Esophagus squamous epithelium (tissue), 5 donors: Measurements from ENCODE around the gene SPINT2. TPM values are rescaled to one million over a fixed set of nuclear protein-coding genes. Genes with fewer than 3 reads are reported as not detected.
A peak's percentile ranks its signal among the peaks of the same experiment; 100 is the strongest.

Experiments used
- DNase-seq: peaks from one replicate; lab custom pipeline; 2025; lab: John Stamatoyannopoulos, UW
- H3K27ac ChIP-seq, 4 donors: fragments of 200-600 bp; sonication (generic); one replicate each; pipeline ENCODE4 v1.5.1; 2016 to 2019; ENCODE audit warnings: mild to moderate bottlenecking in 1 of 4
- H3K27me3 ChIP-seq, 4 donors: fragments of 200-600 bp; sonication (generic); 1 replicate in 3 of 4; 2 replicates in 1 of 4; pipeline versions ENCODE4 v1.5.1 to v1.6.0; 2017 to 2021; ENCODE audit warnings: antibody characterized with exemption in 1 of 4
- H3K36me3 ChIP-seq, 3 donors: fragments of 200-600 bp; sonication (generic); one replicate each; pipeline ENCODE4 v1.5.1; 2016 to 2019
- H3K4me1 ChIP-seq, 3 donors: fragments of 200-600 bp; sonication (generic); one replicate each; pipeline ENCODE4 v1.5.1; 2017 to 2019
- H3K4me3 ChIP-seq, 4 donors: fragments of 200-600 bp; sonication (generic); 1 replicate in 3 of 4; 2 replicates in 1 of 4; pipeline ENCODE4 v1.5.1; 2016 to 2019; ENCODE audit warnings: mild to moderate bottlenecking in 2 of 4, moderate library complexity in 1 of 4
- H3K9me3 ChIP-seq, 3 donors: fragments of 200-600 bp; sonication (generic); one replicate each; pipeline ENCODE4 v1.5.1; 2016 to 2019
- POLR2A ChIP-seq, 4 donors: fragments of 450-650 bp; IDR thresholded peaks; one replicate each; pipeline ENCODE4 v1.6.1; 2017; ENCODE audit warnings: antibody characterized with exemption in 4 of 4, mild to moderate bottlenecking in 4 of 4, moderate library complexity in 3 of 4
- WGBS, 2 donors: methylation state at CpG; one replicate each; pipeline ENCODE4 v1.1.5; 2018; 5-methylcytosine and 5-hydroxymethylcytosine counted together
- intact Hi-C: fragments of 100-400 bp; cut with DNase I; formaldehyde crosslinking; loops from one replicate; pipeline ENCODE4 v1.15.0; 2022
- total RNA-seq, 4 donors: library from RNA; depleted of rRNA; stranded (reverse); fragments of >200 nt; gene quantifications; one replicate each; pipeline ENCODE4 v1.1.0, GENCODE V29; 2016
- TF ChIP-seq, protein P1 (sequence below), 6 experiments: fragments of 450-650 bp in 4 of 6; fragments of 200-600 bp in 2 of 6; sonication (generic) in 2 of 6; IDR thresholded peaks; one replicate each; pipeline ENCODE4 v1.5.1; 2016 to 2019; ENCODE audit warnings: antibody characterized with exemption in 6 of 6, mild to moderate bottlenecking in 4 of 6, moderate library complexity in 4 of 6
- donor health status: DM: yes; HTN: yes; CAD: no.

SPINT2 gene
- total RNA-seq, 4 donors from 2014 or later, result 345 to 663 (median 433) TPM

DNA sequence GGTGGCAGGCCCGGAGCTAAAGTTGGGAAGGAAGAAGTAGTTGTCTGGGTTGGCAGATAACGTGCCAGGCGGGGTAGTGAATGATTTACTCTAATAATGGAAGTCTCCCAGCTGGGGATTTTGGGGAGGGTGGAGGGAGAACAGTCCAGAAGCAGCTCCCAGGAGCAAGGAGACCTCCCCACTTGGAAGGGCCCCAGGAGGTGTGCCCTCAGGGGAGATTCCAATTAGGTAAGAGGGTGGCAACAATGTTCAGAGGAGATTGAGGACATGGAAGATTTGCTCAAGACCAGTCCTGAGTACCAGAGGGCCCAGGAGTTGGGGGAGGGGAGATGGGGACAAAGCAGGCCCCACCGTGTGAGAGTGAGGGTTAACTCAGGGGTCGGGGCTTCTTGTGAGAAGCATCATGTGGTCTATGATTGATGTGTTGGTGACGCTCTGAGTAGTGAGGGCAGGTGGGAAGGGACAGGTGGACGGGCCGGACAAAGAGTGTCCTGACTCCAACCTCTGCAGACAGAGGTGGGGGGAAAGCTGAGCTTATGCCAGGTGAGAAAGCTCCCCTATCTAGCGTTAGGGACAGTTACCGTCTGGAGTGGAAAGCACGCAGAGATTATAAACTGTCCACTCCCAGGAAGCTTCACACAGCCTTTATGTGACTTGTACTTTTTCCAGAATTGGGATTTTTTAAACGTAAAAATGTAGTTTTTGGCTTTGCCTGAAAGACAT, 3.5 kb downstream of the SPINT2 start:
- Histone ChIP-seq H3K4me1 (peaks cover 6 to 66% (median 9%) of the 10 kb centered on the region in 3 donors), H3K9me3 (no peaks in the 10 kb centered on the region), H3K36me3 (peaks cover 0 to 11% (median 0%) of the 10 kb centered on the region in 3 donors), H3K27me3 (peaks cover 0 to 15% (median 0%) of the 10 kb centered on the region in 4 donors), H3K4me3 (peak overlapping the region in 3 of 4 donors; percentile 6 to 83 (median 75)), H3K27ac (peak overlapping the region; percentile 91 to 98 (median 96))
- DNase-seq, result no peak
- intact Hi-C loops, result no loop called here
- no peak for TF ChIP-seq POLR2A (IDR thresholded peaks at IDR 0.05)
- TF ChIP-seq, protein P1, sequence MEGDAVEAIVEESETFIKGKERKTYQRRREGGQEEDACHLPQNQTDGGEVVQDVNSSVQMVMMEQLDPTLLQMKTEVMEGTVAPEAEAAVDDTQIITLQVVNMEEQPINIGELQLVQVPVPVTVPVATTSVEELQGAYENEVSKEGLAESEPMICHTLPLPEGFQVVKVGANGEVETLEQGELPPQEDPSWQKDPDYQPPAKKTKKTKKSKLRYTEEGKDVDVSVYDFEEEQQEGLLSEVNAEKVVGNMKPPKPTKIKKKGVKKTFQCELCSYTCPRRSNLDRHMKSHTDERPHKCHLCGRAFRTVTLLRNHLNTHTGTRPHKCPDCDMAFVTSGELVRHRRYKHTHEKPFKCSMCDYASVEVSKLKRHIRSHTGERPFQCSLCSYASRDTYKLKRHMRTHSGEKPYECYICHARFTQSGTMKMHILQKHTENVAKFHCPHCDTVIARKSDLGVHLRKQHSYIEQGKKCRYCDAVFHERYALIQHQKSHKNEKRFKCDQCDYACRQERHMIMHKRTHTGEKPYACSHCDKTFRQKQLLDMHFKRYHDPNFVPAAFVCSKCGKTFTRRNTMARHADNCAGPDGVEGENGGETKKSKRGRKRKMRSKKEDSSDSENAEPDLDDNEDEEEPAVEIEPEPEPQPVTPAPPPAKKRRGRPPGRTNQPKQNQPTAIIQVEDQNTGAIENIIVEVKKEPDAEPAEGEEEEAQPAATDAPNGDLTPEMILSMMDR (IDR thresholded peaks at IDR 0.05), result no peak
- WGBS, 2 donors, result 43 to 58% methylated on average over 12 of the region's 12 CpGs

DNA sequence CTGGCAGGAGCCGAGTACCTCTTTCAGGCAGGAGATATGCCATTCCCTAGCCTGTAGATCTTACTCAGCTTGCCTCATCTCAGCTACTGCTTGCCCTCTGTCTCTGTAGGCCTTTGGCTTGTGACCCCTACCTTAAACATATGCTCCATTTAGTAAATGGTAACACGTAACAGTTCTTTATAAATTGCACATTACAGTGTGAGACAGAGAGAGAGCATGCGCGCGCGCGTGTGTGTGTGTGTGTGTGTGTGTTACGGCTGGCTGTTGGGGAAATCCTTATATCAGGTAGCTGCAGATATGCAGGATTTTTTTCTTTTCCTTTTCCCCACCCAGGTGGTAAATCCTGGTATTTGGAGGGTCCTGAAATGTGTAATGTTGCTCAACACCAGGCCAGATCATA, 4.2 kb downstream of the SPINT2 start:
- peak overlapping the region; percentile 91 to 98 (median 96) for H3K27ac ChIP-seq
- no peaks in the 10 kb centered on the region for H3K9me3 ChIP-seq
- no peak for DNase-seq
- H3K4me3 ChIP-seq, result peak overlapping the region in 3 of 4 donors; percentile 6 to 83 (median 12)
- H3K4me1 ChIP-seq, result peaks cover 6 to 70% (median 8%) of the 10 kb centered on the region in 3 donors
- WGBS, 2 donors, result 57 to 65% methylated on average over 8 of the region's 8 CpGs
- H3K36me3 ChIP-seq, result peaks cover 0 to 11% (median 0%) of the 10 kb centered on the region in 3 donors
- intact Hi-C loops, result no loop called here
- TF ChIP-seq, protein P1 (IDR thresholded peaks at IDR 0.05), result no peak
- no peak for TF ChIP-seq POLR2A (IDR thresholded peaks at IDR 0.05)
- peaks cover 0 to 13% (median 0%) of the 10 kb centered on the region in 4 donors for H3K27me3 ChIP-seq

DNA sequence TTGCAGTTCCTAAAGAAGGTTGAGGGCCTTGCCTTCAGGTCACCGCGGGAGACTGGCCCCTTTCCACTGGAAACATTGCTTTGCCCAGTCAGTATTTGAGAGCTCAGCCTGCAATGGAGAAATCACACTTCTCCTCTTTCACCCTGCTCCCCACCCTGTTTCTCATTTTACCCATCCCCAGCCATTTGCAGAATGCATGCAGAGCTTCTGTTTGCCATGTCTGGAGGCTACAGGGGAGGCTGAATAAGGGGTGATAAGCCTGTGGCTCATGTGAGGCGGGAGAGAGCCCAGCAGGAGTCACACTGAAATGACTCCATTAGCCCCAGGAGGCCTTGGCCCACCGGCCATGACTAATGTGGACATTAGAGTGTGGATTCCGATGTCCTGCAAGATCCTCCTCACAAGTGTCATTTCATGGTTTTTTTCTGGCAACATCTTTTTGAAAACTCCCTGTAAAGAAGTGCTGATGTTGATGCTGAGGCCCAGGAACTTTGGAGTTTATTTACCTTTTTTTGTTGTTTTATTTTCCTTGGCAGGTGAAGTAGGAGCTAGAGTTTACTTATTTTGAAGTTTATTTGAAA, 6.3 kb downstream of the SPINT2 start:
- H3K4me1 ChIP-seq, result peaks cover 3 to 79% (median 15%) of the 10 kb centered on the region in 3 donors
- peaks cover 0 to 11% (median 0%) of the 10 kb centered on the region in 3 donors for H3K36me3 ChIP-seq
- no peaks in the 10 kb centered on the region for H3K27me3 ChIP-seq
- H3K27ac ChIP-seq, result no peak overlapping the region
- 84 to 89% methylated on average over 5 of the region's 5 CpGs for WGBS, 2 donors
- no peaks in the 10 kb centered on the region for H3K9me3 ChIP-seq
- no peak for DNase-seq
- H3K4me3 ChIP-seq, result no peak overlapping the region
- intact Hi-C loops, result no loop called here
- TF ChIP-seq POLR2A (IDR thresholded peaks at IDR 0.05), result no peak
- TF ChIP-seq, protein P1 (IDR thresholded peaks at IDR 0.05), result no peak

DNA sequence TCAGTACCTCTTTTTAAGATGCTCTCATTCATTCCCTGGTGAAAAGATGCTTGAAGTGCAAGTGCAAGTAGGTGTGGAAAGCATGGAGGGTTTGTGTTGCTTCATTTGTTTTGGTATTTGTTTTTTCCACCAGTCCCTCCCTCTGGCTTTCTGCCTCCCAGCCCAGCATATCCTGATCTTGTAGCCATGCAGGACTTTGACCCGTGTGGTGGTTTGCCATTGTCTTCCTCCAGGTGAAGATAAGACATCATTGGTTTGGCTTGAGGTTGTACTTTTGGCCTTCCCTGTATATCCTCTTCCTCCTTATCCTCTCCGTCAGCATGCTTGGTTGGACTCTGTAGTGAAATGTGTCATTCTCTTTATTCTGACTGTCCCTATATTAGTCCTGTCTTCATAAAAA, 9.1 kb downstream of the SPINT2 start:
- H3K27ac ChIP-seq, result peak overlapping the region in 1 of 4 donors; percentile 40

More for the DNA sequence above, 9.1 kb downstream of the SPINT2 start:
- TF ChIP-seq, protein P1 (IDR thresholded peaks at IDR 0.05), result no peak
- TF ChIP-seq POLR2A (IDR thresholded peaks at IDR 0.05), result no peak
- peaks cover 16 to 79% (median 23%) of the 10 kb centered on the region in 3 donors for H3K4me1 ChIP-seq
- intact Hi-C loops, result no loop called here
- DNase-seq, result no peak
- no peaks in the 10 kb centered on the region for H3K9me3 ChIP-seq
- H3K36me3 ChIP-seq, result peaks cover 0 to 11% (median 0%) of the 10 kb centered on the region in 3 donors
- 45 to 67% methylated on average over 2 of the region's 2 CpGs for WGBS, 2 donors
- no peak overlapping the region for H3K4me3 ChIP-seq
- H3K27me3 ChIP-seq, result no peaks in the 10 kb centered on the region
